HG03558 (cell line): ENCODE results near the gene CTBP2.
A peak's percentile ranks its signal among the peaks of the same experiment; 100 is the strongest.
"Not testable (repeated sequence)": the region's sequence is repeated elsewhere in the genome, so short reads cannot be mapped to it uniquely, and the experiment has no call there.

Source experiments
- ATAC-seq: cut with Tn5 transposase; IDR thresholded peaks from one replicate; pipeline ENCODE4 v1.9.1; 2021; ENCODE audit warnings: moderate number of reproducible peaks; ENCODE audit not compliant: unreplicated experiment; ENCODE audit errors: extremely low read depth

The CTBP2 gene

GRCh38 chr10:125076121-125076825 is 84.1 kb downstream of the CTBP2 start:
- no peak for ATAC-seq

- ATAC-seq: no peak
These were observed 86.4 kb downstream of the CTBP2 start for GRCh38 chr10:125073996-125074395.

- ATAC-seq: no peak
These were observed 87.6 kb downstream of the CTBP2 start for GRCh38 chr10:125072794-125073193.

GRCh38 chr10:125071008-125071407 is 89.4 kb downstream of the CTBP2 start:
- no peak for ATAC-seq

- no peak for ATAC-seq
These were observed 92.0 kb downstream of the CTBP2 start for GRCh38 chr10:125068406-125068805.

- no peak for ATAC-seq
These were observed 92.6 kb downstream of the CTBP2 start for GRCh38 chr10:125067764-125068163.

- ATAC-seq: no peak
These were observed 93.5 kb downstream of the CTBP2 start for GRCh38 chr10:125066764-125067450.

GRCh38 chr10:125064681-125065492 is 95.5 kb downstream of the CTBP2 start:
- ATAC-seq: peak; percentile 89

- no peak for ATAC-seq
These were observed 97.0 kb downstream of the CTBP2 start for GRCh38 chr10:125063256-125063925.

- no peak for ATAC-seq
These were observed 97.5 kb downstream of the CTBP2 start for GRCh38 chr10:125062914-125063230.

GRCh38 chr10:125062227-125062913 is 98.0 kb downstream of the CTBP2 start:
- no peak for ATAC-seq

- no peak for ATAC-seq
These were observed 98.7 kb downstream of the CTBP2 start for GRCh38 chr10:125061557-125062226.

GRCh38 chr10:125060826-125061556 is 99.4 kb downstream of the CTBP2 start:
- no peak for ATAC-seq

GRCh38 chr10:125060482-125060825 is 99.9 kb downstream of the CTBP2 start:
- no peak for ATAC-seq

GRCh38 chr10:125060026-125060425 is 100.3 kb downstream of the CTBP2 start:
- ATAC-seq: no peak

- ATAC-seq: not testable (repeated sequence)
These were observed 101.0 kb downstream of the CTBP2 start for GRCh38 chr10:125059348-125059747.

- no peak for ATAC-seq
These were observed 103.0 kb downstream of the CTBP2 start for GRCh38 chr10:125057158-125058001.
